ENCODE results near the gene VPS45.
A peak's percentile ranks its signal among the peaks of the same experiment; 100 is the strongest.
"Not testable (repeated sequence)": the region's sequence is repeated elsewhere in the genome, so short reads cannot be mapped to it uniquely, and the experiment has no call there.

Gene VPS45

GRCh38 chr1:150134537-150134936, 67.0 kb downstream of the VPS45 start:
- DNase-seq = no peak

DNA sequence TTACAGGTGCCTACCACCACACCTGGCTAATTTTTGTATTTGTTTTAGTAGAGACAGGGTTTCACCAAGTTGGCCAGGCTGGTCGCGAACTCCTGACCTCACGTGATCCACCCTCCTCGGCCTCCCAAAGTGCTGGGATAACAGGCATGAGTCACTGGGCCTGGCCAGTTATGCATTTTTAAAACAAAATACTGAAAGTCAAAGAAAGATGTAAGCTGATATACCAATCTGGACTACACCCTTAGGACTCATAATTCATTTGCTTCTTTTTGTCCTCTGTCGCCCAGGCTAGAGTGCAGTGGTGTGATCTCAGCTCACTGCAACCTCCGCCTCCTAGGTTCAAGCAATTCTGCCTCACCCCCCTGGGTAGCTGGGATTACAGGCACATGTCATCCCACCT, 67.8 kb downstream of the VPS45 start:
- DNase-seq = not testable (repeated sequence)

DNA sequence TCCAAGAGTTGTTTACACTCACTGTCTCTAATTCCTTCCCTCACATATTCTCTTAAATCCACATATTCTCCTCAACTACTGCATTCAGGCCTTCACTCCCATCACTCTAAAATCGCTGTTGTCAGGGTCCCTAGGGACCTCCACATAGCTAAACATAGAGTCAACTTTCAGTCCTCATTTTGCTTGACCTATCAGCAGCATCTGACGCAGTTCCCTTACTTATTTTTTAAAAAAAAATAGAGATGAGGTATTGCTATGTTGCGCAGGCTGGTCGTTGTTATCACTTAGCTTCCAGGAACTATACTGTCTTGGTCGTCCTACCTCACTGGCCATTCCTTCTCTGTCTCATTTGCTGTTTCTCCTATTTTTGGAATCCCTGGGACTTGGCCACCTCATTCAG, 70.5 kb downstream of the VPS45 start:
- DNase-seq = no peak

GRCh38 chr1:150141452-150141851, 73.9 kb downstream of the VPS45 start:
- peak; percentile 84 to 89 for DNase-seq

DNA sequence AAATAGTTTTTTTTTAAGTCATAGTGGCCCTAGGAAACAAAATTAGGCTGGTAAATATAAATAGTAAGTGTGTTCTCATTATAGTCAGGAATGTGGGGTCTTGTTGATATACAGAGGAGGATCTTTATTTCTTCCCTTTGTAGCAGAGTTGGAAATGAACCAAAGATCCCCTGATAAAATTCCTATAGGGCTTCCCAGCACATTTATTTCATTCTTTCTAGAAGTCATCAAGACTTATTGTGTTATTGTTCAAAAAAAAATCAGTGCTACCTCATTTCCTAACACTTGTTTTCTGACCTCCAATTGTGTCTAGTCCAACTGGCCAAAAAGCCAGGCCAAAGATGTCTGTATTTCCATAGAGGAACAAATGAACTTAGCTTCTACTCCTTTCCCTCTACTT, 74.5 kb downstream of the VPS45 start:
- no peak for DNase-seq

- DNase-seq = no peak
These were observed 77.0 kb downstream of the VPS45 start for GRCh38 chr1:150144606-150145005.

GRCh38 chr1:150146016-150146415, 78.4 kb downstream of the VPS45 start:
- not testable (repeated sequence) for DNase-seq

GRCh38 chr1:150146849-150147542, 79.4 kb downstream of the VPS45 start:
- no peak for DNase-seq

GRCh38 chr1:150148837-150149270, 81.3 kb downstream of the VPS45 start:
- DNase-seq = no peak

- DNase-seq = peak; percentile 79 to 88
These were observed 81.9 kb downstream of the VPS45 start, which contains the start of gene PLEKHO1 for GRCh38 chr1:150149271-150150132. TSS of gene PLEKHO1 (plus strand) at chr1:150149916. CDS start at chr1:150150258, 342 bp downstream.

GRCh38 chr1:150150133-150151021, 82.8 kb downstream of the VPS45 start:
- peak in 1 of 2 donors; percentile 33 for DNase-seq

GRCh38 chr1:150151291-150152181, 84.0 kb downstream of the VPS45 start:
- DNase-seq = peak; percentile 31 to 60

DNA sequence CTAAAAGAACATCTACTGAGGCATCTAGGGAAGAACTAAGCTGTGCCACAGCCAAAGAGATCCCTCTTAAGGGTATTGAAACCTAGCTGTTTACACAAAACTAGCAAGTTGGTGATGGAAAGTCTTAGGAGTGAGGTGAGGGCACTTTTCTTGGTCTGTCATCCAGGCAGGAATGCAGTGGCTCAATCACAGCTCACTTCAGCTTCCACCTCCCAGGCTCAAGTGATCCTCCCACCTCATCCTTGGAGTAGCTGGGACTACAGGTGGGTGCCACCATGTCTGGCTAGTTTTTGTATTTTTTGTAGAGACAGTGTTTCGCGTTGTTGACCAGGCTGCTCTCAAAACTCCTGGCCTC, 84.6 kb downstream of the VPS45 start:
- peak in 1 of 2 donors; percentile 13 for DNase-seq

- peak; percentile 55 to 80 for DNase-seq
These were observed 85.3 kb downstream of the VPS45 start for GRCh38 chr1:150152772-150153456.

- DNase-seq = no peak
These were observed 86.6 kb downstream of the VPS45 start for GRCh38 chr1:150154143-150154542.

DNA sequence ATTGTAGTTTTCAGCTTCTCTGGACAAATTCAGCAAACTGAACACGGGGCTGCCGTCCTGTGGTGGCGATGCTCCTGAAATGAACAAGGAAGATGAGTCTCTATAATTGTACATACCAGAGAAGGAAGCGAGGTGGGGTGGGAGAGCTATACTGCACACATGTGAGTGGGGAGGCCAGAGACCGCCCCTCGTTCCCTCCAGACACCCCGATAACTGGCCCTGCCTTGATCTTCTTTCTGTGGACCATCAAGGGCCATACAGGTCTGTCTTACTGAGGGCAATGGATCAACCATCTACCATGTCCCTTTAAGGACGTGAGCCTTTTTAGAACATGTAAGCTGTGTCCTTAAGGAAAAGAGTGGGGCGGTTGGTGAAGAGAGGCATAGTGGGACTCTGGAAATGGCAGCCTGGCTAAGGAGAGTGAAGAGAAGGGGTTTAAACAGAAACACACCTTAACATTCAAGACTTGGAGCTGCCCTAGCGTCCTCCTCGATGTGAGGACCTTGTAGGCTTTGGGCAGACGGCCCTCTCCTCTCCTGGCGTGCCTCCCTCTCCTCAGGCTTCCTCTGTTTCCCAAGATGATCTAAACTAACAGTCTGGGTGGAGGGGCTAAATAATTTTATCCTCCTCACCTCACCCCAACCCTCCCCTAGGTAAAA, 88.0 kb downstream of the VPS45 start:
- no peak for DNase-seq

- DNase-seq = no peak
These were observed 89.5 kb downstream of the VPS45 start for GRCh38 chr1:150156868-150157603.

- peak; percentile 75 to 82 for DNase-seq
These were observed 92.0 kb downstream of the VPS45 start for GRCh38 chr1:150159550-150159949.

- peak; percentile 18 to 22 for DNase-seq
These were observed 93.5 kb downstream of the VPS45 start for GRCh38 chr1:150160964-150161621.

Measured in inflammatory macrophage (primary cell).